SJSA1 (cell line): ENCODE measurements around the gene PUM2. TPM values are rescaled to one million over a fixed set of nuclear protein-coding genes. Genes with fewer than 3 reads are reported as not detected.
"Not testable (repeated sequence)": the region's sequence is repeated elsewhere in the genome, so short reads cannot be mapped to it uniquely, and the experiment has no call there.

Source experiments
- DNase-seq, 2 experiments: peaks; one replicate each; pipeline ENCODE4 v3.0.0-alpha.2; 2015 to 2020; ENCODE audit warnings: low spot score in 2 of 2, low read depth in 1 of 2
- H3K27ac ChIP-seq: fragments of 250-450 bp; sonication (Bioruptor Pico); 2 replicates; pipeline ENCODE4 v1.5.1; 2020; ENCODE audit warnings: mild to moderate bottlenecking, moderate library complexity
- H3K27me3 ChIP-seq: fragments of 250-450 bp; sonication (Bioruptor Pico); replicated peaks from 2 replicates; pipeline ENCODE4 v1.5.1; 2020; ENCODE audit warnings: mild to moderate bottlenecking, moderate library complexity
- H3K36me3 ChIP-seq: fragments of 250-450 bp; sonication (Bioruptor Pico); 2 replicates; pipeline ENCODE4 v1.5.1; 2020; ENCODE audit warnings: mild to moderate bottlenecking
- H3K4me1 ChIP-seq: fragments of 250-450 bp; sonication (Bioruptor Pico); replicated peaks from 2 replicates; pipeline ENCODE4 v1.6.1; 2021; ENCODE audit warnings: mild to moderate bottlenecking
- H3K4me3 ChIP-seq: fragments of 250-450 bp; sonication (Bioruptor Pico); 2 replicates; pipeline ENCODE4 v1.5.1; 2020; ENCODE audit warnings: mild to moderate bottlenecking
- H3K9me3 ChIP-seq: fragments of 250-450 bp; sonication (Bioruptor Pico); replicated peaks from 2 replicates; pipeline ENCODE4 v1.5.1; 2020; ENCODE audit warnings: mild to moderate bottlenecking
- total RNA-seq: library from RNA; depleted of rRNA; stranded (reverse); fragments of >200 nt; shearing (Covaris generic); gene quantifications from 2 replicates; pipeline ENCODE4 v1.2.3, GENCODE V29; 2014

PUM2 gene
- total RNA-seq, 1 experiment from 2014 or later: 23.4 TPM

DNA sequence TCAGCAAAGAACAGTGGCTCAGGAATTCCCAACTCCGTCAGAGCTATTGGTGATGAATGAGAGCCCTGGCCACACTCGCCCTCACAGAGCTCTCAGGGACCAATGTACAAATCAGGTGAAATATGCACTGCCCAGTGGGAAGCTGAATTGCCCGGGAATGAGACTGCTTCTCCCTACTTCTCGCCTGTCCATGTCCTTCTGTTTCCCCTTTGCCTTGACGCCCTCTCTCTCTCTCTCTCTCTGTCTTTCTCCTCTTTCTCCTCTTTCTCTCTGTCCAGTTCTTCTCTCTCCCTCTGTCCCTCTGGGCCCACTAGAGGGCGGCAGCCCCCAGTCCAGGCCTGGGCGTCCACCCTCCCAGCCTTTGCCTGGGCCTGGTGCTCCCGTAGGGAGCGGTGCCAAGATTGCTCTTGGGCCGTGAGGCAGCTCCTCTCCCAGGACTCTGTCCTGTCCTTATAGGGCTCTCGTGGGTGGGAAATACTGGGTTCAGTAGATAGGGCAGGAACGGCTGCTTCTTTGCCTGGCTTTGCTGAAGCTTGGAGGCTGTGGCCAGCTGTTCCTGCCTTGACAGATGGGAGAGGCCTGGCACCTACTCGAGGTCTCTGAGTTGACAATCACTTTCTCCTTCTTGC is 28.4 kb upstream of the PUM2 start:
- Histone ChIP-seq H3K4me1 (peaks cover 14% of the 10 kb centered on the region), H3K27me3 (no peaks in the 10 kb centered on the region), H3K27ac (no peak overlapping the region), H3K9me3 (no peaks in the 10 kb centered on the region), H3K4me3 (no peak overlapping the region), H3K36me3 (no peaks in the 10 kb centered on the region)
- DNase-seq: peak; percentile 81 to 85

DNA sequence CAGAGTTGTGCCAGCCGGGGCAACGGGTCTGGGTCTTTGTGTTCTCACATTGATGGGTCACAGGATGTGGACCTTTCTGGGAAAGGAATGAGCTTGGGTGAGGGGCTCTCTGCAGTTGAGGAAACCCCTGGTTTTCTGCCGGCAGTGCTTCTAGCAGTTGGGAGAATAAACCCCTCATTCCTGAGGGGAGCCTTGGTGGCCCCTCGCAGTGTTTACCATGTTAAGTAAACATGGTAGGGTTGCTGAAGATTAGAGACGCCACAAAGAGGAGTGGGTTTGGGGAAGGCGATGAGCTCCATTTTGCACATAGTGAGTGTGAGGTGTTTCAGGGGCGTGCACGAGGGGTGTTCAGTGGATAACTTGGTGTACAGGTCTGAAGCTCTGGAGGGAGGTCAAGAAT is 27.7 kb upstream of the PUM2 start:
- Histone ChIP-seq H3K4me1 (peaks cover 11% of the 10 kb centered on the region), H3K27ac (no peak overlapping the region), H3K9me3 (no peaks in the 10 kb centered on the region), H3K4me3 (no peak overlapping the region), H3K36me3 (no peaks in the 10 kb centered on the region), H3K27me3 (no peaks in the 10 kb centered on the region)
- no peak for DNase-seq

DNA sequence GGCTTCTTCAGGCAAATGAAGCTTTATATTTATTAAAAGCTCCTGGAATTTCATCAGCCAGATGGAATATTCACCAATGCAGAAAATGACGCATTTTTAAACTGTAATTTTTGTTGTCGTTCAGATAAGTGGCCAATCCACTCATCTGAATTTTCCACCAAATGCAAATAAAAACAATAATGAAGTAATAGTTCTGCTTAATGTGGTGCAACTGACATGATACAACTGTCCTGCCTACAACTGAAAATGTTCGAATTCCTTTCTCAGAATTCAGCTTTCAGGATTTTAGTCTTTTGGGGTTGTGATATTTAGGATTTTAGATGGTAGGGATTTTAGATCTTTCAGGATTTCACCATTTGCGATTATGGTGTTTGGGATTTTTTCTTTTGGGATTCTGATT is 27.1 kb upstream of the PUM2 start:
- Histone ChIP-seq H3K27me3 (no peaks in the 10 kb centered on the region), H3K4me1 (peaks cover 8% of the 10 kb centered on the region), H3K9me3 (no peaks in the 10 kb centered on the region), H3K4me3 (no peak overlapping the region), H3K27ac (no peak overlapping the region), H3K36me3 (no peaks in the 10 kb centered on the region)
- DNase-seq: no peak

DNA sequence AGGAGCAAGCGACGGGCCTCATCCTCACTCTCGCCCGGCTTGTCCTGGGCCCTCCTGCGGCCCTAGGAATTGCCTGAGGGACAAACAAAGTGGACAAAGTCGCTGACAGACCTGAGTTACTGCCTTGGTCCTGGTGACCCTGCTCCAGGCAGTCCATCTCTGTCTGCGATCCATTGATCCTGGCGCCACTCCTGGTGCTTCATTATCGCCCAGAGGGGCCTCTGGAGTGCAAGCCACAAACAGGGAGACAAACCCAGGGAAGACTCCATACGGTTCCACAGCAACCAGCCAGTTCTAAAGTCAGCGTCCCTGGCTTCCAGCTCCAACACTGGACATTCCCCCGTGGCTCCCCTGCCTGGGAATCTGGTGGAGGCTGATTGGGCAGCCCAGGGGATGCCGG is 24.3 kb upstream of the PUM2 start:
- not testable (repeated sequence) for H3K36me3 ChIP-seq, DNase-seq

DNA sequence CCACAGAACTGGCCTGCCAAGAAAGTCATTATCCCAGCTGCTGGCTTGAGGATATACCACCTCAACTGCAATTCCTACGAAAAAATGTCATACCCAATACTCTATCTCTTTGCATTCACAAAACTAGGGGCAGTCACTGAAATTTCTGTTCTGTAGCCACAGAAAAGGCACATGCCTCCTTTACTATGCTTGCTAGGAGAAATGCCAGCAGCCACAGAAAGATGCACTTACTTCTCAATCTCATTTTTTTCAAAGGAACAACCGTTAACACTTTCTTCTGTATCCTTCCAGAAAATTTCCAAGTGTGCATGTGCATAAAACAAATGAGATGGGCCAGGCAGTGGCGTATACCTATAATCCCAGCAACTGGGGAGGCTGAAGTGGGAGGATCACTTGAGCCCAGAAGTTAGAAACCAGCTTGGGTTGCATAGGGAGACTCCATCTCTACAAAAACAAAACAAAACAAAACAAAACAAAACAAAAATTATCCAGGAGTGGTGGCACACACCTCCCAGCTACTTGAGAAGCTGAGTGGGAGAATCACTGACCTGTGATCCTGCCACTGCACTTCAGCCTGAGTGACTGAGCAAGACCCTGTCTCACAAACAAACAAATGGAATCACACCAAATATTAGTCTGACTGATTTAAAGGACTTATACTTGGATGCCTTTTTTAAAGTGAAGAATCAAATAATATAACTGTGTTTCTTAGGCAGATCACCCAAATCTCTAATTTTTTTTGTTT is 22.4 kb upstream of the PUM2 start:
- Histone ChIP-seq H3K4me1 (no peaks in the 10 kb centered on the region), H3K36me3 (no peaks in the 10 kb centered on the region), H3K9me3 (no peaks in the 10 kb centered on the region), H3K27ac (no peak overlapping the region), H3K4me3 (no peak overlapping the region), H3K27me3 (no peaks in the 10 kb centered on the region)
- DNase-seq: no peak

More for the DNA sequence above, 24.3 kb upstream of the PUM2 start:
- not testable (repeated sequence) for H3K27me3 ChIP-seq, H3K27ac ChIP-seq, H3K4me3 ChIP-seq, H3K4me1 ChIP-seq, H3K9me3 ChIP-seq

DNA sequence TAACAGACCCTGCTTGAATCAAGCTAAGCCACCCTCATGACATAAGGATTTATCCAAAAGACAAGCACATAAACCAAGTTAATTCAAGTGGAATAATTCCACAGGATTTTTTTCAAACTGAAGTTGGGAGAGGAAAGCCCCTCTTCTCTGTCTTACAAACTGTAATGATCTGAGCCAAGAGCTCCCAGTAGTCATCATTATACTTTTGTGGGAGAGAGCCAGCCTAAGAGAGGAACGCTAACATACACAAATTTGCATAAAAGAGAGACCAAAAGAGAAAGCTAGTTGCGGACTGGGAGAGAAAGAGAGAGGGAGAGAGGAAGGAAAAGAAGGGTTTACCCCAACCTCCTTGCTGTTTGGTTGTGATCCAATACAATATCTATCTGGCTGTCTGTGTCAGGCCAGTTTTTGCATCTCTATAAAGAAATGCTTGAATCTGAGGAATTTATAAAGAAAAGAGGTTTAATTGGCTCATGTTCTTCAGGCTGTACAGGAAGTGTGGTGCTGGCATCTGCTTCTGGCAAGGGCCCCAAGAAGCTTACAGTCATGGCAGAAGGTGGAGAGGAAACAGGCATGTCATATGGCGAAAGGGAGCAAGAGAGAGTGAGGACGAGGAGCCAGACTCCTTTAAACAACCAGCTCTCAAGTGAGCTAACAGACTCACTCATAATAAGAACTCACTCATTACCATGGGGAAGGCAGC is 20.8 kb upstream of the PUM2 start:
- Histone ChIP-seq H3K27ac (no peak overlapping the region), H3K36me3 (no peaks in the 10 kb centered on the region), H3K4me3 (no peak overlapping the region), H3K27me3 (no peaks in the 10 kb centered on the region), H3K9me3 (no peaks in the 10 kb centered on the region; the same call in 1 of the 2 replicates), H3K4me1 (no peaks in the 10 kb centered on the region)
- no peak for DNase-seq

DNA sequence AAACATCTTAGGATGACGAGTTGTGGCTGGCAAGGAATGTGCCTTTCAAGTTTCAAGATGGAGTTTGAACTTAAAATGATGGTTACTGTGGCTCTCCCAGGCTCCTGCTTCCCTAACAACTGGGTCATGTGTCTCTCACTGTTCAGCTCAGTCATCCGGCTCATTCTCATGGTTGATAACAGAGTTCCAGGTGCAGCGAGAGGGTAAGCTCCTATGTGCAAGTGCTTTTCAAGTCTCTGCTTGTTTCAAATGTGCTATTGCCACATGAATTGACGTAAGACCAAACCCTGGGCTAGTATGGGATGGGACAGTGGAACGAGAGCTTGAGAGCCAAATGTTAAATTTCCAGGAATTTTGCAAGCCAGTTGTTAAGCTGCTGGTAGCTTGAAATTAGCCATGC is 19.5 kb upstream of the PUM2 start:
- Histone ChIP-seq H3K9me3 (no peaks in the 10 kb centered on the region; the same call in 1 of the 2 replicates), H3K36me3 (no peaks in the 10 kb centered on the region), H3K4me1 (peaks cover 6% of the 10 kb centered on the region), H3K27ac (no peak overlapping the region), H3K27me3 (no peaks in the 10 kb centered on the region), H3K4me3 (no peak overlapping the region)
- DNase-seq: no peak

DNA sequence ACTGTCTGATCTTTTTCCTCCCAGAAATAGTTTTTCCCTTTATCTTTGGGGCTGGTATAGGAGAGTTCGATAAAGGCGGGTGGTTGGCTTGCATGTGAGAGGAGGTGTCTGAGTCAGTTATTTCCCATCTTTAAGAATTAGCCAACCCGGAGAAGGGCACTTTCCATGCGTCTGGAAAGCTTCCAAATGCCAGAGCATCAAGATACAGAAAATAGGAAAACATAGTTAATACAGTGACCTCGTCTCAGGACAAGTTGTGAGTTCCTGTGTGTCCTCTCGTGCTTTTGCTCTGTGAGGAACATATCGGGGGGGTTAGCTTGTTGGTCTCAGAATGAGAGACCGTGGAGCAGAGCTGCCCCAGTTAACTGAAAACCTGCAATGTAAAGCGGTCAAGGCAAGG is 18.7 kb upstream of the PUM2 start:
- Histone ChIP-seq H3K4me1 (peaks cover 10% of the 10 kb centered on the region), H3K4me3 (no peak overlapping the region), H3K36me3 (no peaks in the 10 kb centered on the region), H3K27me3 (no peaks in the 10 kb centered on the region), H3K9me3 (no peaks in the 10 kb centered on the region; the same call in 1 of the 2 replicates), H3K27ac (no peak overlapping the region)
- no peak for DNase-seq

DNA sequence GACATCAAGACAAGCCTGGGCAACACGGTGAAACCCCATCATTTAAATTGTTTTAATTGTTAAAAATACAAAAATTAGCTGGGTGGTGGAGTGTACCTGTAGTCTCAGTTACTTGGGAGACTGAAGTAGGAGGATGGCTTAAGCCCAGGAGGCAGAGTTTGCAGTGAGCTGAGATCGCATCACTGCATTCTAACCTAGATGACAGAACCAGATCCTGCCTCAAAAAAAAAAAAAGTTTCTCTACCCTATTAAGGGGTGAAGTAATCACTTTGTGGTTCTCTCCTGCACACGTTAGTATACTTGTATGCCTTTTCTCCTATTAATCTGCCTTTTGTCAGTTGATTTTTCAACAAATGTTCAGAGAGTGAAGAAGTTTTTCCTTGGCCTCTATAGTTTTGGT is 18.1 kb upstream of the PUM2 start:
- no peak overlapping the region for H3K27ac ChIP-seq
- H3K36me3 ChIP-seq: no peaks in the 10 kb centered on the region
- no peak for DNase-seq
- H3K27me3 ChIP-seq: no peaks in the 10 kb centered on the region
- H3K4me1 ChIP-seq: peaks cover 10% of the 10 kb centered on the region
- no peak overlapping the region for H3K4me3 ChIP-seq
- H3K9me3 ChIP-seq: no peaks in the 10 kb centered on the region; the same call in 1 of the 2 replicates

DNA sequence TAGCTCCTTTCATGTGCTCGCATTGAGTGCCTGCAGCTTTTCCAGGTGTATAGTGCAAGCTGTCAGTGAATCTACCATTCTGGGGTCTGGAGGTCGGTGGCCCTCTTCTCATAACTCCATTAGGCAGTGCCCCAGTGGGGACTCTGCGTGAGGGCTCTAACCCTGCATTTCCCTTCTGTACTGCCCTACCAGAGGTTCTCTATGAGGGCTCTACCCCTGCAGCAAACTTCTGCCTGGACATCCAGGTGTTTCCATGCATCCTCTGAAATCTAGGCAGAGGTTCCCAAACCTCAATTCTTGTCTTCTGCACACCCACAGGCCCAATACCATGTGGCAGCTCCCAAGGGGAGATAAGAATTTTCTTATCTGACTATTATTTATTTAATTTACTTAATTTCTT is 17.3 kb upstream of the PUM2 start:
- H3K9me3 ChIP-seq, H3K4me3 ChIP-seq, H3K27ac ChIP-seq, H3K36me3 ChIP-seq, DNase-seq, H3K4me1 ChIP-seq, H3K27me3 ChIP-seq: not testable (repeated sequence)

DNA sequence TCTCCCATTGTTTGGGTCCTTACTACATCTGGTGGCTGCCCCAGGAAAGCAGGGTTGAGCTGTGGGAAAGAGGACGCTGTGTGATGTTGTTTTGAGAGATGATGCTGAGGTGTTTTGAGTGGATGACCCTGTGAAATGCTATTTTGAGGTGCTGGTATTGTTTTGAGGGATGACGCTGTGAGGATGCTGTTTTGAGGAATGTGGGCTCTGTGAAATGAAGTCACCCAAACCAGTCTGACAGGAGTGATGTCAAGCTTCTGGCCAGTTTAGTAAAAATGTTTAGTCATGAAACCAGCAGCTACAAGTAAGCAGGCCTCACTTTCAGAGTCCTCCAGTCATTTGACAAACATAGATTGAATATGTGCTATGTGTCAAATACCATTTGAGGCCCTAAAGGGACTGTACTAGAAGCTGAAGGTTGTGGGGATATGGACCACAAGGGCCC is 16.1 kb upstream of the PUM2 start:
- H3K4me1 ChIP-seq: peaks cover 10% of the 10 kb centered on the region
- no peak for DNase-seq
- H3K36me3 ChIP-seq: no peaks in the 10 kb centered on the region
- no peaks in the 10 kb centered on the region; the same call in 1 of the 2 replicates for H3K9me3 ChIP-seq
- no peak overlapping the region for H3K27ac ChIP-seq
- no peaks in the 10 kb centered on the region for H3K27me3 ChIP-seq
- H3K4me3 ChIP-seq: no peak overlapping the region

DNA sequence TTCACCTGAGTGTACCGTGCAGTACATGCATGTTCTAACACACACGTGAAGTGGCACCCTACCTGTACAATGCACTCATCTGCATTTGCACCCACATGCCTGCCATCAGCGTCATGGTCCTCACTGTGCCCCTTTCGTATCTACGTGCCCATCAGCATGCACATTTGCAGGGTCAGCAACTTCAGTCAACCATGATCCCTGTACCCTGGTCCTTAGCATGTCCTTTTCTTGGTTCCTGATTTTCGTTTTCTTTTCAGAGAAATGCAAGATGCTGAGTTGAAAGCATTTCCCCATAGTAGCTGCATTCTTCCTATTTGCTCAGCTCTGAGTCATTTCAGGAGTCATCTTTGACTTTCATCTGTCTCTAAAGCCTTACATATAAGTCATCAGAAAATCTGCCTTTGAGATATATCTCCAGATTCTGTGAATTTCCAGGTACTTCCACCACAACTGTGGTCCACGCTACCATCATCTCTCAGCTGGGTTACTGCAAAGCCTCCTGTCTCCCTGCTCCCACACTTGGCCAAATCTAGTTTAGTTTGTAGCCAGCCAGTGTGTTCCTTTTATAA is 14.7 kb upstream of the PUM2 start:
- no peak overlapping the region for H3K4me3 ChIP-seq
- H3K4me1 ChIP-seq: peaks cover 10% of the 10 kb centered on the region
- H3K27me3 ChIP-seq: no peaks in the 10 kb centered on the region
- H3K9me3 ChIP-seq: no peaks in the 10 kb centered on the region; the same call in 1 of the 2 replicates
- no peak overlapping the region for H3K27ac ChIP-seq
- H3K36me3 ChIP-seq: no peaks in the 10 kb centered on the region
- DNase-seq: no peak

DNA sequence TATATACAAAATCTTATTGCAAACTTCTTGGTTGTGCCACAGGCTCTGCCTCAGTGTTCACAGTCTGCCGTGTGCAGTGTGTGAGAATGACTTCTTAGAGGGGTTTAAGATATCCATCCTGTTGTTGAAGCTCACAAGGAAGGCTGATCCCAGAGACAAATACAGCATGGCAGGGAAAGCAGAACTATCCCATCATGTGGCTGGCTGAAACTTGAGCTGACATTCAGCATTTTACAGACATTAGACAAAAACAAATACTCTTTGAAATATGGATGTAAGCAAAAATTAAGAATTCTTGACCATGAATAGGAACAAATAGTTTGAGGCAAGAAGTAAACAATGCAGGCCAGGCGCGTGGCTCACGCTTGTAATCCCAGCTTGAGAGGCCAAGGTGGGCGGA is 12.9 kb upstream of the PUM2 start:
- Histone ChIP-seq H3K4me1 (peaks cover 10% of the 10 kb centered on the region), H3K27ac (no peak overlapping the region)

More for the DNA sequence above, 12.9 kb upstream of the PUM2 start:
- Histone ChIP-seq H3K9me3 (no peaks in the 10 kb centered on the region; the same call in 1 of the 2 replicates), H3K4me3 (no peak overlapping the region), H3K27me3 (no peaks in the 10 kb centered on the region), H3K36me3 (no peaks in the 10 kb centered on the region)
- DNase-seq: no peak
